ENCODE results near the gene POTEH. TPM values are rescaled to one million over a fixed set of nuclear protein-coding genes. Genes with fewer than 3 reads are reported as not detected.
"Not testable (repeated sequence)": the region's sequence is repeated elsewhere in the genome, so short reads cannot be mapped to it uniquely, and the experiment has no call there.

Gene POTEH
- total RNA-seq, result not detected
- long read RNA-seq, result 0 reads

GRCh38 chr22:15689749-15690125 is at the start of gene POTEH:
TSS of gene POTEH (plus strand) at chr22:15690026. CDS start at chr22:15690078, 52 bp downstream.
- DNase-seq (ENCODE audit: low spot score); intact Hi-C loops (cut with DNase I): not testable (repeated sequence)

GRCh38 chr22:15642288-15642861 is 47.5 kb upstream of the POTEH start:
- DNase-seq (ENCODE audit: low spot score); intact Hi-C loops (cut with DNase I): not testable (repeated sequence)

- intact Hi-C loops (cut with DNase I); DNase-seq (ENCODE audit: low spot score): not testable (repeated sequence)
These were observed 37.9 kb upstream of the POTEH start for GRCh38 chr22:15651954-15652353.

GRCh38 chr22:15652738-15653137 is 37.1 kb upstream of the POTEH start:
- DNase-seq (ENCODE audit: low spot score); intact Hi-C loops (cut with DNase I): not testable (repeated sequence)

- intact Hi-C loops (cut with DNase I); DNase-seq (ENCODE audit: low spot score): not testable (repeated sequence)
These were observed 36.6 kb upstream of the POTEH start for GRCh38 chr22:15653241-15653640.

GRCh38 chr22:15661102-15661501 is 28.7 kb upstream of the POTEH start:
- intact Hi-C loops (cut with DNase I); DNase-seq (ENCODE audit: low spot score): not testable (repeated sequence)

GRCh38 chr22:15664682-15665081 is 25.1 kb upstream of the POTEH start:
- DNase-seq (ENCODE audit: low spot score); intact Hi-C loops (cut with DNase I): not testable (repeated sequence)

GRCh38 chr22:15665478-15665877 is 24.3 kb upstream of the POTEH start:
- intact Hi-C loops (cut with DNase I); DNase-seq (ENCODE audit: low spot score): not testable (repeated sequence)

GRCh38 chr22:15669430-15669829 is 20.4 kb upstream of the POTEH start:
- intact Hi-C loops (cut with DNase I); DNase-seq (ENCODE audit: low spot score): not testable (repeated sequence)

- intact Hi-C loops (cut with DNase I); DNase-seq (ENCODE audit: low spot score): not testable (repeated sequence)
These were observed 10.1 kb upstream of the POTEH start for GRCh38 chr22:15679702-15680101.

- DNase-seq (ENCODE audit: low spot score); intact Hi-C loops (cut with DNase I): not testable (repeated sequence)
These were observed 5.7 kb upstream of the POTEH start for GRCh38 chr22:15684115-15684514.

GRCh38 chr22:15684695-15685094 is 5.1 kb upstream of the POTEH start:
- DNase-seq (ENCODE audit: low spot score); intact Hi-C loops (cut with DNase I): not testable (repeated sequence)

- intact Hi-C loops (cut with DNase I); DNase-seq (ENCODE audit: low spot score): not testable (repeated sequence)
These were observed 4.2 kb upstream of the POTEH start for GRCh38 chr22:15685641-15686040.

- intact Hi-C loops (cut with DNase I); DNase-seq (ENCODE audit: low spot score): not testable (repeated sequence)
These were observed 2.7 kb upstream of the POTEH start for GRCh38 chr22:15687086-15687485.

GRCh38 chr22:15687676-15688075 is 2.1 kb upstream of the POTEH start:
- intact Hi-C loops (cut with DNase I), result not testable (repeated sequence)

GRCh38 chr22:15688090-15688489 is 1.7 kb upstream of the POTEH start:
- intact Hi-C loops (cut with DNase I); DNase-seq (ENCODE audit: low spot score): not testable (repeated sequence)

More at GRCh38 chr22:15687676-15688075, 2.1 kb upstream of the POTEH start:
- not testable (repeated sequence) for DNase-seq (ENCODE audit: low spot score)

GRCh38 chr22:15689012-15689748 is 646 bp upstream of the POTEH start:
- intact Hi-C loops (cut with DNase I), result not testable (repeated sequence)
- DNase-seq (ENCODE audit: low spot score), result peak; percentile 74

- peak; percentile 73 for DNase-seq (ENCODE audit: low spot score)
- intact Hi-C loops (cut with DNase I), result not testable (repeated sequence)
These were observed 23.8 kb downstream of the POTEH start for GRCh38 chr22:15713600-15713999.

- intact Hi-C loops (cut with DNase I); DNase-seq (ENCODE audit: low spot score): not testable (repeated sequence)
These were observed 24.3 kb downstream of the POTEH start for GRCh38 chr22:15714125-15714524.

GRCh38 chr22:15721884-15722283 is 32.1 kb downstream of the POTEH start:
- peak; percentile 36 for DNase-seq (ENCODE audit: low spot score)
- intact Hi-C loops (cut with DNase I), result not testable (repeated sequence)

Data from cardiac septum (tissue), 1 donor.